Stomach (tissue), 9 donors: Measurements from ENCODE around the gene LRCH3. TPM values are rescaled to one million over a fixed set of nuclear protein-coding genes. Genes with fewer than 3 reads are reported as not detected.
"Not testable (repeated sequence)": the region's sequence is repeated elsewhere in the genome, so short reads cannot be mapped to it uniquely, and the experiment has no call there.

Source experiments
- DNase-seq, 2 donors: peaks; one replicate each; pipeline versions ENCODE4 v3.0.0 to v3.0.0-alpha.2; 2013 to 2019
- H3K27ac ChIP-seq, 5 donors: fragments of 200-600 bp in 4 of 5; sonication (generic) in 4 of 5; one replicate each; pipeline ENCODE4 v1.5.1; 2013 to 2019; ENCODE audit warnings: mild to moderate bottlenecking in 1 of 5, moderate library complexity in 1 of 5
- H3K27me3 ChIP-seq, 3 donors: fragments of 200-600 bp; sonication (generic); one replicate each; pipeline ENCODE4 v1.5.1; 2017 to 2019; ENCODE audit warnings: mixed run types in 1 of 3
- H3K36me3 ChIP-seq, 4 donors: fragments of 200-600 bp; sonication (generic); 1 replicate in 3 of 4; 2 replicates in 1 of 4; pipeline ENCODE4 v1.5.1; 2016 to 2019
- H3K4me1 ChIP-seq, 4 donors: fragments of 200-600 bp; sonication (generic); one replicate each; pipeline ENCODE4 v1.5.1; 2016 to 2019
- H3K4me3 ChIP-seq, 4 donors: fragments of 200-600 bp; sonication (generic) in 3 of 4; one replicate each; pipeline ENCODE4 v1.5.1; 2016 to 2019; ENCODE audit warnings: mild to moderate bottlenecking in 1 of 4
- H3K9me3 ChIP-seq, 4 donors: fragments of 200-600 bp; sonication (generic); one replicate each; pipeline ENCODE4 v1.5.1; 2016 to 2019
- EP300 ChIP-seq: sonication (generic); formaldehyde crosslinking; IDR thresholded peaks from one replicate; pipeline ENCODE4 v1.6.1; 2017; ENCODE audit warnings: antibody characterized with exemption
- POLR2A ChIP-seq, 4 donors: fragments of 450-650 bp; IDR thresholded peaks; one replicate each; pipeline ENCODE4 v1.6.1; 2016; ENCODE audit warnings: antibody characterized with exemption in 4 of 4, control low read depth in 2 of 4, mild to moderate bottlenecking in 1 of 4, moderate library complexity in 1 of 4
- POLR2AphosphoS5 ChIP-seq, 3 donors: sonication (generic); formaldehyde crosslinking; IDR thresholded peaks; one replicate each; pipeline ENCODE4 v1.6.1; 2016; ENCODE audit warnings: antibody characterized with exemption in 3 of 3
- WGBS, 5 donors: extraction: QIAGEN DNeasy Blood & Tissue Kit in 3 of 5; methylation state at CpG; one replicate each; pipeline versions ENCODE4 v1.1.5 to v1.1.7; 2013 to 2018; 5-methylcytosine and 5-hydroxymethylcytosine counted together
- intact Hi-C: fragments of 100-400 bp; cut with DNase I; formaldehyde crosslinking; loops from one replicate; pipeline ENCODE4 v1.15.1; 2023; ENCODE audit warnings: low total_unique reads
- polyA plus RNA-seq, 3 donors: library from polyadenylated mRNA; stranded (reverse); fragments of 200-250 nt; gene quantifications; one replicate each; pipeline ENCODE4 v1.2.3, GENCODE V29; 2013
- total RNA-seq, 5 donors: library from RNA; depleted of rRNA; stranded (reverse); fragments of >200 nt; gene quantifications; one replicate each; pipeline versions ENCODE4 v1.1.0 to v1.2.3, GENCODE V29; 2014 to 2016
- TF ChIP-seq, protein P1 (sequence below), 7 experiments: fragments of 450-650 bp in 4 of 7; fragments of 200-600 bp in 3 of 7; sonication (generic) in 3 of 7; IDR thresholded peaks; one replicate each; pipeline ENCODE4 v1.5.1; 2016 to 2019; ENCODE audit warnings: antibody characterized with exemption in 7 of 7, control low read depth in 2 of 7, mild to moderate bottlenecking in 1 of 7
- donor health status: healthy with polysubstance abuse.
- donor health status: Bipolar disorder and iron deficiency.
- donor health status: healthy.

Gene LRCH3
- total and polyA plus RNA-seq, 8 donors, result 5.9 to 117 (median 36.7) TPM

DNA sequence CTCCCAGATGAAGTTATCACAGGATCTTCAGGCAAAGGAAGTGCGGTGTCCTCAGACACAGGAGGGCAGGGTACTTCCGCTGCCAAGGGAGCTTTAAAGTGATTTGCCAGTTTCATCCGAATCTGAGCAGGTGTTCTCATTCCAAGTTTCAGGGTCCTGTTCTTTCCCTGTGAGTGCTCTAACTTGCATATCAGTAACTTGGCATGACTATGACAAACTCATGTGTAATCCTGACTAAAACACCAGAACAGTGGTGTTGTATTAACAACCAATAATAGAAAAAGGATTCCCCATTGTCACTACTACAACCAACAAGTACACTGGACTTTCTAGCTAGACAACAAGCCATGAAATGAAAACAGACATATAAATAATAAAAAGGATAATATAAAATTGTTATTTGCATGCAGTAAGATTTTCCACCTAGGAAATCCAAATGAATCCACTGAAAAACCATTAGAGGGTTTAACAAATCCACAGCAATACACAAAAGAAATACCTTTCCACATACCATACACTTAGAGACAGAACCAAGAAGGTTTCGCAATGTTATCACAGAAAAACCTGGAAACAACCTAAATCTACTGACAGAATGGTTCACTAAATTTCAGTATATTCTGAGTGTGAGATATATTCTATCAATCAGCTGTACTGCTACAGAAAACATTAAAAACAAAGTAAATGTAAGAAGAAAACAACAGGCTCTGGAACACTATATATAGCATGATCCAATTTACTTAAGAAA is 118.1 kb downstream of the LRCH3 start:
- Histone ChIP-seq H3K9me3 (no peaks in the 10 kb centered on the region), H3K4me3 (no peak overlapping the region), H3K27me3 (no peaks in the 10 kb centered on the region), H3K27ac (no peak overlapping the region), H3K36me3 (peaks cover 0 to 16% (median 8%) of the 10 kb centered on the region in 4 donors), H3K4me1 (peaks cover 0 to 12% (median 4%) of the 10 kb centered on the region in 4 donors)
- TF ChIP-seq POLR2A (IDR thresholded peaks at IDR 0.05) (no peak), POLR2AphosphoS5 (IDR thresholded peaks at IDR 0.05) (no peak), EP300 (no peak)
- TF ChIP-seq, protein P1, sequence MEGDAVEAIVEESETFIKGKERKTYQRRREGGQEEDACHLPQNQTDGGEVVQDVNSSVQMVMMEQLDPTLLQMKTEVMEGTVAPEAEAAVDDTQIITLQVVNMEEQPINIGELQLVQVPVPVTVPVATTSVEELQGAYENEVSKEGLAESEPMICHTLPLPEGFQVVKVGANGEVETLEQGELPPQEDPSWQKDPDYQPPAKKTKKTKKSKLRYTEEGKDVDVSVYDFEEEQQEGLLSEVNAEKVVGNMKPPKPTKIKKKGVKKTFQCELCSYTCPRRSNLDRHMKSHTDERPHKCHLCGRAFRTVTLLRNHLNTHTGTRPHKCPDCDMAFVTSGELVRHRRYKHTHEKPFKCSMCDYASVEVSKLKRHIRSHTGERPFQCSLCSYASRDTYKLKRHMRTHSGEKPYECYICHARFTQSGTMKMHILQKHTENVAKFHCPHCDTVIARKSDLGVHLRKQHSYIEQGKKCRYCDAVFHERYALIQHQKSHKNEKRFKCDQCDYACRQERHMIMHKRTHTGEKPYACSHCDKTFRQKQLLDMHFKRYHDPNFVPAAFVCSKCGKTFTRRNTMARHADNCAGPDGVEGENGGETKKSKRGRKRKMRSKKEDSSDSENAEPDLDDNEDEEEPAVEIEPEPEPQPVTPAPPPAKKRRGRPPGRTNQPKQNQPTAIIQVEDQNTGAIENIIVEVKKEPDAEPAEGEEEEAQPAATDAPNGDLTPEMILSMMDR (IDR thresholded peaks at IDR 0.05), result no peak
- WGBS, 5 donors, result 91 to 97% (median 94%) methylated on average over 4 of the region's 4 CpGs
- DNase-seq, result no peak
- intact Hi-C loops, result no loop called here

DNA sequence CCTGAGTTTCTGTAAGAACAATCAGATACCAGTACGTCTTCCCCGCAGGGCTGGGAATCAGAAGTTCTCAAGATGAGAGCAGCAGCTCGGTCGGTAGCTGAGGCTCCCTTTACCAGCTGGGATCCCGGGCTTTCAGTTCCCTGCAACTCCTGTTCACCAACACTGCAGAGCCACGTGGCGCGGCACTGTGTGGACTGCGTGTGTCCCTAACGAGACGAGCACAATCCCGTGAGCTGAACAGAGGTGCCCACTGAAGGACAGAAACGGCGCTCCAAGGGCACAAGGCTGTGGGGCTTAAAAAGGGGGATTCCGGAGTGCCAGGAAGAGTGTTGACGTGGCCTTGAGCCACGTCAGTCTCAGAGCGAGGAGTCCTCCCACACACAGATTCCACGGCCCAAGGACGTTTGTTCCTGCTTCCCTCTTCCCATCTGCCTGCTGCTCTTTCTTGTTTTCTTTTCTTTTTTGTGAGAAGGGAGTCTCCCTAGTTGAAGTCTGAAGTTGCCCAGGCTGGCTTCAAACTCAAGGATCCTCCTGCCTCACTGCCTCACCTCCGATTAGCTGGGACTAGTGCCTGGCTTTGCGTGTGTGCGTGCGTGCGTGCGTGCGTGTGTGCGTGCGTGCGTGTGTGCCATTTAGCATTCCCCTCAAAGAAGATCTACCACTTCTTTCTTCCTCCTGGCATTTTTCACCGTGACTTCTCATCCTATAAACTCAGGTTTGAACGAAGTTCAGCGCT is 121.9 kb downstream of the LRCH3 start:
- no peak for TF ChIP-seq POLR2AphosphoS5 (IDR thresholded peaks at IDR 0.05)
- TF ChIP-seq, protein P1 (IDR thresholded peaks at IDR 0.05), result no peak
- no peak for TF ChIP-seq POLR2A (IDR thresholded peaks at IDR 0.05)
- no peak for TF ChIP-seq EP300
- intact Hi-C loops, result no loop called here
- H3K4me1 ChIP-seq, result no peaks in the 10 kb centered on the region
- H3K9me3 ChIP-seq, result no peaks in the 10 kb centered on the region
- no peak overlapping the region for H3K27ac ChIP-seq
- DNase-seq, result no peak
- H3K36me3 ChIP-seq, result peaks cover 0 to 16% (median 8%) of the 10 kb centered on the region in 4 donors
- no peak overlapping the region for H3K4me3 ChIP-seq
- WGBS, 5 donors, result 83 to 93% (median 90%) methylated on average over 32 to 33 of the region's 33 CpGs
- no peaks in the 10 kb centered on the region for H3K27me3 ChIP-seq

DNA sequence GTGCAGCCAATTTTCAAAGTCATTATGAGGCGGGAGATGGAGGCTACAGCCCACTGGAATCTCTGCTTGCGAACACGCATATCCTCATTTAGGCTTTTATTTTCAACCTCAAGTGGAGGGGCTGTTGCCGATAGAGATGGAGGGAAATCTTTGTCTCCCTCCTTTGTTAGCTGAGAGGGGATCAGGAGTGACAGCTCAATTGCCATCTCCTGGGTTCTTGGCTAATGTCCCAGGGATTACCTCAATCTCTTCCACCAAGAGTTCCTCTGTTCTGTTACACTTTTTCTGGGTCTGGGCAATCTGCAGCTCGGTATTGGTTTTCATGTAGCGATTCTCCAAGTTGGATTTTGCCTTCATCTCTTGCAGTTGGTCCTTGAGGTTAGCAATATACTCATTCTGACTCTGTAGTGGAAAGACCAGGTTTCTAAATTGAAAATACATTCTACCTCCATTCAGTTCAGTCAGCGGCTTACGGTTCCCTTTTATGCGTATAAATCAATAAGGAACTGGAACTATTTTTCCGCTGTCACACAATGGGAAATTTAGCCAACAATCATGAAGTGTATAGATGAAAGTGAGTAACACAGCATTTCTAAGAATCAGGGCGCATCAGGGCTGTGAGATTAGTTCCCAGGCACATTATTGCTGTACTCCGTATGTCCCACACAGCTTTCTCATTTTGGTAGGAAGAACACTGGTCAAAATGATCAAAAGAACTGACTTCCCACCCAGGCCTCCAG is 122.8 kb downstream of the LRCH3 start:
- WGBS, 5 donors, result 91 to 95% (median 95%) methylated on average over 12 of the region's 12 CpGs
- no peak overlapping the region for H3K27ac ChIP-seq
- no peaks in the 10 kb centered on the region for H3K27me3 ChIP-seq
- no peak for DNase-seq
- no peak overlapping the region for H3K4me3 ChIP-seq
- H3K9me3 ChIP-seq, result no peaks in the 10 kb centered on the region
- H3K36me3 ChIP-seq, result peaks cover 0 to 16% (median 8%) of the 10 kb centered on the region in 4 donors
- TF ChIP-seq POLR2AphosphoS5 (IDR thresholded peaks at IDR 0.05) (no peak), EP300 (no peak), POLR2A (IDR thresholded peaks at IDR 0.05) (no peak)
- TF ChIP-seq, protein P1 (IDR thresholded peaks at IDR 0.05), result no peak
- intact Hi-C loops, result no loop called here
- no peaks in the 10 kb centered on the region for H3K4me1 ChIP-seq

DNA sequence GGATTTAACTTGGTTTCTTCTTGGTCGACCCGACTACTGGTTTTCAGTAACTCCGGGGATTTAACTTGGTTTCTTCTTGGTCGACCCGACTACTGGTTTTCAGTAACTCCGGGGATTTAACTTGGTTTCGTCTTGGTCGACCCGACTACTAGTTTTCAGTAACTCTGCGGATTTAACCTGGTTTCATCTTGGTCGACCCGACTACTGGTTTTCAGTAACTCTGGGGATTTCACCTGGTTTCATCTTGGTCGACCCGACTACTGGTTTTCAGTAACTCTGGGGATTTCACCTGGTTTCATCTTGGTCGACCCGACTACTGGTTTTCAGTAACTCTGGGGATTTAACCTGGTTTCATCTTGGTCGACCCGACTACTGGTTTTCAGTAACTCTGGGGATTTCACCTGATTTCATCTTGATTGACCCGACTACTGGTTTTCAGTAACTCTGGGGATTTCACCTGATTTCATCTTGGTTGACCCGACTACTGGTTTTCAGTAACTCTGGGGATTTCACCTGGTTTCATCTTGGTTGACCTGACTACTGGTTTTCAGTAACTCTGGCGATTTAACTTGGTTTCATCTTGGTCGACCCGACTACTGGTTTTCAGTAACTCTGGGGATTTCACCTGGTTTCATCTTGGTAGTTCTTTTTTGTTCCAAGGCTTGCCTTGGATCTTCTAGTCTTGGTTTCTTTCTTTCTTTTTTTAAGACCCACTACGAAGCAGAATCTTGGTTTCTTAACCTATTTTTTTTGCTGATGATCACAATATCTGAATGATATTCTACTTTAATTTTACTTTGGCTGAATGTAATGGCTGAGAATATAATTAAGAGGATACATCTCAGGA is 130.6 kb downstream of the LRCH3 start:
- H3K4me1 ChIP-seq, H3K9me3 ChIP-seq, DNase-seq, H3K27ac ChIP-seq, intact Hi-C loops, H3K4me3 ChIP-seq, H3K27me3 ChIP-seq: not testable (repeated sequence)
- peaks cover 0 to 37% (median 28%) of the 10 kb centered on the region in 4 donors for H3K36me3 ChIP-seq
- 78 to 87% (median 82%) methylated on average over 22 to 24 of the region's 24 CpGs for WGBS, 5 donors
